IgD-negative memory B cell (primary cell): ENCODE results near the gene CENPP. TPM values are rescaled to one million over a fixed set of nuclear protein-coding genes. Genes with fewer than 3 reads are reported as not detected.

ENCODE experiments used
- H3K27ac Mint-ChIP-seq, 3 donors: one replicate each; pipeline ENCODE4 v1.8.0; 2020 to 2022; ENCODE audit warnings: mild to moderate bottlenecking in 3 of 3, mixed read lengths in 3 of 3, moderate library complexity in 1 of 3
- H3K27me3 Mint-ChIP-seq: one replicate; pipeline ENCODE4 v1.8.0; 2021; ENCODE audit warnings: mixed read lengths
- H3K36me3 Mint-ChIP-seq: one replicate; pipeline ENCODE4 v1.8.0; 2020; ENCODE audit warnings: mild to moderate bottlenecking, mixed read lengths
- H3K4me1 Mint-ChIP-seq, 3 donors: one replicate each; pipeline ENCODE4 v1.8.0; 2020 to 2022; ENCODE audit warnings: mixed read lengths in 3 of 3, mild to moderate bottlenecking in 1 of 3
- H3K4me3 Mint-ChIP-seq, 4 donors: one replicate each; pipeline ENCODE4 v1.8.0; 2020 to 2022; ENCODE audit warnings: mild to moderate bottlenecking in 4 of 4, mixed read lengths in 4 of 4, moderate library complexity in 3 of 4
- H3K9me3 Mint-ChIP-seq, 3 donors: one replicate each; pipeline ENCODE4 v1.8.0; 2020 to 2021; ENCODE audit warnings: mixed read lengths in 3 of 3, mild to moderate bottlenecking in 1 of 3
- polyA plus RNA-seq: library from polyadenylated mRNA; unstranded; fragments of 300-500 nt; fragmentation: Illumina TruSeq; gene quantifications from one replicate; pipeline ENCODE4 v1.2.3, GENCODE V29; 2021

Gene CENPP
- polyA plus RNA-seq, 1 donor from 2014 or later: 1.9 TPM

DNA sequence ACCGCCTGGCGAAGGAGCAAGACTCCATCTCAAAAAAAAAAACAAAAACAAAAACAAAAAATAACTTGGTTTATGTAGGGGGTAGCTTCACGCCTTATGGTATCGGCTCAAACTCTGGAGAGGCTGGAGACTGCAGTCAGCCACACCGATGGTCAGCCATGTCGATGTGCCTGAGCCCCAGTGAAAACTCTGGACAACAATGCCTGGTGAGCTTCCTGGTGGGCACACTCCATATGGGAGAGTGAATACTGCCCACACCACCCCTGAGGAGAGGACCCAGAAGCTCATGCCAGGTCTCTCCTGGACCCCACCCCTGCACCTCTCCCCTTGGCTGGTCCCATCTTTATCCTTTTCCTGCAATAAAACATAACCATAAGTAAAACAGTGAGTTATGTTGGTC, 324.5 kb downstream of the CENPP start:
- Mint-ChIP-seq H3K36me3 (peaks cover 23% of the 10 kb centered on the region), H3K4me1 (peaks cover 0 to 11% (median 0%) of the 10 kb centered on the region in 3 donors), H3K27me3 (no peaks in the 10 kb centered on the region), H3K9me3 (peaks cover 3 to 15% (median 7%) of the 10 kb centered on the region in 3 donors), H3K4me3 (no peak overlapping the region), H3K27ac (no peak overlapping the region)

DNA sequence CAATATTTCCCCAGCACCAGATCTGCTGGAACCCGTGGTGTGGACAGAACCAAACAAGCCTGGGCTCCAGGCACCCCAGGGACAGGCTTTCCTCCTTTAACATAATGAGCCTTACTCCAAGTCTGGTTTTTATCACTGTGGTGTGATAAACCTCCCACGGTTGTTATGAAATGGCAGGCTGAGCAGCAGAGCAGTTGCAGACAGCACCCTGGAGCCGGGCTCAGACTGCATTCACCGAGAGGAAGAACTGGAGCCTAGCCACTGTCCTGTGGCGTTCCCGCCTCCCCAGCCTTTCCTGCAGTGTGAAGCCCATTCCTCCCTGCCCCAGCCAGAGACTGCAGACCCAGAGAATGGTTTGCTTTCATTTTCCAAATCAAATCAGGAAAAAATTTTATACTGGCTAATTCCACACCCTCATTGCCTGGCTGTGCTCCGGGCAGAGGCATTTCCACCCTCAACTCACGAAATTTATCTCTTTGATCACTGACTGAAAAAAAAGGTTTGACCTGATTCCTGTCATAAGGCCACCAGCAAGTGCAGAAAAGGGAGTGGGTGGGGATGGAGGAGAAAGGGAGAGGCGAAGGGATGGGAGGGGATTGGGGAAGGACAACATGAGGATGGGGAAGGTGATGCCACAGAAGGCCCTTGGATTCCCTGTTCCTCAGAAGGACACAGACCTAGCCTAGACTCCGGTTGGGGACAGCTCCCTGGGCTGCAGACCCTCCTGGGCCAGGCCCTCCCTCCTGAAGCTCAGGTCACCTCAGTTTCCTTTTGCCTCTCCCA, 325.3 kb downstream of the CENPP start:
- H3K4me3 Mint-ChIP-seq: no peak overlapping the region
- no peaks in the 10 kb centered on the region for H3K27me3 Mint-ChIP-seq
- no peak overlapping the region for H3K27ac Mint-ChIP-seq
- peaks cover 3 to 7% (median 6%) of the 10 kb centered on the region in 3 donors for H3K9me3 Mint-ChIP-seq
- H3K36me3 Mint-ChIP-seq: peaks cover 15% of the 10 kb centered on the region
- H3K4me1 Mint-ChIP-seq: peaks cover 0 to 11% (median 0%) of the 10 kb centered on the region in 3 donors

DNA sequence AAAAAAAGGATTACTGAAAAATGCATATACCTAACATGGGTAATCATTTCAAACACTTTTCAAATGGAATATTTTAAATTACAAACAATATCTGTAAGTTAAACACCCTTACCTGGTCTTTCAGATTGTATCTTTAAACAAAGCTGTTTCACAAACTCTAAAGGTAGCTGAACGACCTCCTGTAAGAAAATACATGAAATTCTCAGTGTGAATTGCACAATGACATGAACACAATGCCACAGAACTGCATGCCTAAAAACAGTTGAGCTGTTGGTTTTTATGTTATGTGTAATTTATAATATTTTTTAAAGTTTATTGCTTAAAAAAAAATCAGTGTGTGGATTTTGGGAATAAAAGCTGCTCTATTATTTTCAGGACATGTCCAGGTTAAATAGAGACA, 326.7 kb downstream of the CENPP start:
- H3K27me3 Mint-ChIP-seq: no peaks in the 10 kb centered on the region
- peaks cover 0 to 8% (median 0%) of the 10 kb centered on the region in 3 donors for H3K4me1 Mint-ChIP-seq
- peaks cover 4% of the 10 kb centered on the region for H3K36me3 Mint-ChIP-seq
- H3K4me3 Mint-ChIP-seq: no peak overlapping the region
- no peaks in the 10 kb centered on the region for H3K9me3 Mint-ChIP-seq
- no peak overlapping the region for H3K27ac Mint-ChIP-seq

DNA sequence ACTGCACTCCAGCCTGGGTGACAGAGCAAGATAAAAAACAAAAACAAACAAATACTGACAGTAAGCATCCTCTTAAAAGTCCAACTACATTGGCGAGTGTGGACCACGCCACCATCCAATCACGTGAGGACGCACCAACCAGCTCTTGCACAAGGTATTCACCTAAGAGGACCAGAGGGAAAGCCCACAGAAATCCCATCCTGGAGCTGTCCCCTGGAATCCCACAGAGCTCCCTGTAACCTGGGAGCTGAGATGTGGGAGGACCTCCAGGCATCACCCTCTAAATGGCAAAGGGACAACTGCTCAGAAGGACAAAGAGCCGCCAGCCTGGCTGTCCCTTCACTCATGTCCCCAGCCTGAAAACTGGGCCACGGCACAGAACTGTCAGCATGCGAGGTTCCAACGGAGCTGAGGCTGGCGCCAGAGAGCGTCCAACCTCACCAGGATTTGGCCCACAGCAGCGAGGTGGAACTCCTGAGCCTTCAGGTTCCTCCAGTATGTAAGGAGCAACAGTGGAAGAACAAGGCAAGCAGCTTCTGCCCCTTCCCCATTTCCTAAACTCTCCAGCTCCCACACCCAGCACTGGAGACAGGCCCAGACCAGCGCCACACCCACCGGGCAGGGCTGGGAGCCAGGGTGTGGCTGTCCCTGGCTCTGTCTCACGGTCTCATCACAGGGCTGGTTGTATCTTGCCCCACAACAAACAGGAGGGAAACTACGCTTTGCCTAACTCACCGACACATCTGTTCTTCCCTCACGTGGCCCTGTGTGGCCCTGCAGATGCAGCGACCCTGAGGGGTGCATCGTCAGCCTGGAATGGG, 328.9 kb downstream of the CENPP start:
- H3K27me3 Mint-ChIP-seq: no peaks in the 10 kb centered on the region
- no peak overlapping the region for H3K4me3 Mint-ChIP-seq
- peaks cover 1% of the 10 kb centered on the region for H3K36me3 Mint-ChIP-seq
- H3K4me1 Mint-ChIP-seq: peaks cover 0 to 7% (median 0%) of the 10 kb centered on the region in 3 donors
- no peak overlapping the region for H3K27ac Mint-ChIP-seq
- H3K9me3 Mint-ChIP-seq: no peaks in the 10 kb centered on the region

DNA sequence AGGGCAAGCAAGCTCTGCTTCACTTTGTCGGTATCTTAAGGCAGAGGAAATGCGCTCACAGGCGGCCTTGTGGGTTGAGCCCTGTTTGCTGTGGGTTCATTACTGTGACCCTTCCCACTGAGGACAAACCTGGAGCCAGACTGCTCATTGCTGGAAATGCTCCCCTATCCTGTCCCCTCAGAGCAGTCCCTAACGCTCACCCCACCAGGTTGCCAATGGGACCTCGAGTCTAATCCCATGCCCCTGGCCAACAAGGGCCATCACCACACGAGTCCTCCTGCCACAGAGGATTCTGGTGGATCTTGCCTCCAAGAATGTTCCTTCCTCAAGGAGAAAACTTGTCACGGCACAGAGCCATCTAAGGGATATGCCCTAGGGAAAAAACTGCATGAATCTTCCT, 329.6 kb downstream of the CENPP start:
- Mint-ChIP-seq H3K27ac (no peak overlapping the region), H3K36me3 (peaks cover 3% of the 10 kb centered on the region)

DNA sequence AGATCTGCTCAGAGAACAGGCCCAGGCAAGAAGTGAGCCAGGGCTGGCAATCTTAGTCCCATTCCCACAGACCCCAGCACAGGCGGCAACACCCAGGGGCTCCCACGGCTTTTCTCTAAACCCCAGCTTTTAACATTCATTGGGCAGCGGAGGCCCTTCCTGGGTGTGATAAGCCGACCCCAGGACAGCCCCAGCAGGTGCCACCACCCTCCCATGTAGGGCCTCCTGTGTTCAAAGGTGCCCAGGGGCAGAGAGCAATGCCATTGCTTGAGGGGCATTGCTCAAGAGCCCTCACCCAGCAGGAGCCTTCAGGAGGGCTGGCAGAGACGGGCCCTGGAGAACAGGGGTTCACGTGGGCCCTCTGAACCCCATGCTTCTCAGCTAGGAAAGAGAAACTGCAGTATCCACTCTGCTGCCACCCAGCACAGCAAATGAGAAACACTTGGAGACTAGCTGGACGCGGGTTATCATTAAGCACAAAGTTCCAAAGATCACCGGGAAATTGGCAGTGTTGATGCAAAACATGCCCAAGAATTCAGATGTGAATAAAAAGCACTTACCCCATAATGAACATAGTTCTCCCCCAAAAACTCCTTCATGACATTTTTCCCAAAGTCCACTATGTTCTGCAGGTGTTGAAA, 330.3 kb downstream of the CENPP start:
- Mint-ChIP-seq H3K4me1 (peaks cover 0 to 7% (median 2%) of the 10 kb centered on the region in 3 donors), H3K4me3 (no peak overlapping the region), H3K27ac (no peak overlapping the region), H3K9me3 (no peaks in the 10 kb centered on the region), H3K27me3 (no peaks in the 10 kb centered on the region), H3K36me3 (peaks cover 3% of the 10 kb centered on the region)

More for the DNA sequence above, 329.6 kb downstream of the CENPP start:
- Mint-ChIP-seq H3K9me3 (no peaks in the 10 kb centered on the region), H3K4me3 (no peak overlapping the region), H3K27me3 (no peaks in the 10 kb centered on the region), H3K4me1 (peaks cover 0 to 7% (median 2%) of the 10 kb centered on the region in 3 donors)

DNA sequence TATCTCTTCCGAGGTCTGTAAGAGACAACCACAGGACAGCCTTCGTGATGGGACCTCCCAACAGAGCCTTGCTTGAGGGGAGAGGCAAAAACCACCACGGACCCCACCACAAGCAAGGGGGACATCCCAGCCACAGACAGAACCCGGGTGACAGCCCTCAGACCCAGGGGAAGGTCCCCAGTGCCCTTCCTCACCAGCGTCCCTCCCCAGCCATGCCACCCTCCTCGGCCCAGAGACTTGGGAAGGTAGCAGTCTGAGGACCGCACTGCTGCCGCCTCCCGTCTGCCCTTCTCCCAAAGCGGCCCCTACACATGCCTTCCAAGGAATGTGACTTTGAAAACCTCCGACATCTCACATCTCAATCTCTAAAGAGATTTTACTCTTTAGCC, 330.8 kb downstream of the CENPP start:
- Mint-ChIP-seq H3K9me3 (no peaks in the 10 kb centered on the region), H3K4me1 (peaks cover 2 to 7% (median 3%) of the 10 kb centered on the region in 3 donors), H3K27ac (no peak overlapping the region), H3K4me3 (no peak overlapping the region), H3K36me3 (peaks cover 3% of the 10 kb centered on the region), H3K27me3 (no peaks in the 10 kb centered on the region)

DNA sequence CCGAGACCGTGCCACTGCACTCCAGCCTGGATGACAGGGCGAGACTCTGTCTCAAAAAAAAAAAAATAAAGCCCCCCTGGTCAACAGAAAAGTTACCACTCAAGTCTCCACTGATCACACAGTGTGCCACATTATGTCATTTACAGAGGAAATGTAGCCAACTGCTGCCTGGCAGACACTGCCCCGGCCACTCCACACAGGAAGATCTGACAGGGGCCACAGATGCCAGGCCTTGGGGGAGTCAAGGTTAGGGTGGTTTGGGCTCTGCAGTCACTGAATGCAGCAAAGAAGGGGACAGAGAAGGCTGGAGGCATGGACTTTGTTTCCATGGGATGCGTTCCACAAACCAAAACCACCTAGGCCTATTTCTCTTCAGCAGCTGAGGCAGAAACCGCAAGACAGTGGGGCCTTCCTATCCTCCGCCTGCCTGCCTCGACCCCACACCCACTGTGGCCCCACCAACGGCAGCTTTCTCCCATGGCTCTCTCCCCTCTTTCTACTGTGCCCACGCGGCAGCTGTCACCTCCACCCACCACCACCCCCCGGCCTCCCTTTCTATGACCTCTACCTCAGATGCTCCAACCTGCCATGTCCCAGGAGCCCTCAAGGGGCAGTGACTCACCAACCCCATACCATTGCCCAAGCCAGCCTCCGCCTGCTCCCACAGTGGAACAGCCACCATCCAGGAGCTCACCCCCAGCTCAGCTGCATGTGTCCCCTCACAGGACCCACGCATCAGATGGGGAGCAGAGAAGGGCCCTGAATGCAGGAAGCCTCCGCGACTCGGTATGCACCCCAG, 331.7 kb downstream of the CENPP start:
- Mint-ChIP-seq H3K4me3 (no peak overlapping the region), H3K9me3 (no peaks in the 10 kb centered on the region), H3K4me1 (peaks cover 5 to 7% (median 5%) of the 10 kb centered on the region in 3 donors), H3K27ac (no peak overlapping the region), H3K36me3 (peaks cover 3% of the 10 kb centered on the region), H3K27me3 (no peaks in the 10 kb centered on the region)

DNA sequence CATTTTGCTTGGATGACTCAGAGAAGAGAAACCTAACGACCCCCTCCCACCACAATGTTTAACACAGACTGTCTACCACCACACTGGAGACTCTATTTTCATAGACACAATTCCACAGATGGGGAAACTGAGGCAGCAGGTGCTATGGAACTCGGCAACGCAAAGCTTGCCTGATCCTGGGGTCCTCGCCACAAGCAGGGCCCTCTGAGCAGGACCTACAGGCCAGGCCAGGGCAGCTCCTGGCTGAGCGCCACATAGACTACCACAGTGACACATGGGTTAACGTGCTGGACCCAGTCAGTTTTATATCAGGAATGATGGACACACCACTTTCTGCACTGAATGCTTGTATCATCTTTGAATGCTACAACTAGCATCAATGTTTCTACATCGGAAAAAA, 332.4 kb downstream of the CENPP start:
- Mint-ChIP-seq H3K27ac (no peak overlapping the region), H3K4me3 (no peak overlapping the region), H3K4me1 (peaks cover 6 to 7% (median 6%) of the 10 kb centered on the region in 3 donors), H3K36me3 (peaks cover 3% of the 10 kb centered on the region), H3K9me3 (no peaks in the 10 kb centered on the region), H3K27me3 (no peaks in the 10 kb centered on the region)

DNA sequence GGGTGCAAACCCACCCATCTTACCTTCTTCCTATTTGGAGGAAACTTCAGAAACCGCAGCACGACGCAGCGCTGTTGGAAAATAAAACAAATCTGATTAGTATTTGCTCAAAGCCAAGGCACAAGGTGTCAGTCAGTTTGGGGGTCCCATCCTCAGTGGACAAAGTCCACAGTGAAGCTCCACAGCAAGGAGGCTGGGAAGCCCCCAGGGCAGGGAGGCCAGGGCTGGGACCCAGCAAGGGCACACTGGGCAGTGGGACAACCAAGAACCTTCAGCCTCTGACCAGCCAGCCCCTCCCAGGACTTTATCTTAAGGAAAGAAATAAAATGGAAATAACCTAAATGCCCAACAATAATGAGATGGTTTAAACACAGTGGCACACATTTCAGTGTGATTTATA, 332.9 kb downstream of the CENPP start:
- H3K4me3 Mint-ChIP-seq: no peak overlapping the region
- H3K36me3 Mint-ChIP-seq: peaks cover 3% of the 10 kb centered on the region
- peaks cover 6 to 10% (median 9%) of the 10 kb centered on the region in 3 donors for H3K4me1 Mint-ChIP-seq
- no peaks in the 10 kb centered on the region for H3K27me3 Mint-ChIP-seq
- no peak overlapping the region for H3K27ac Mint-ChIP-seq
- no peaks in the 10 kb centered on the region for H3K9me3 Mint-ChIP-seq

DNA sequence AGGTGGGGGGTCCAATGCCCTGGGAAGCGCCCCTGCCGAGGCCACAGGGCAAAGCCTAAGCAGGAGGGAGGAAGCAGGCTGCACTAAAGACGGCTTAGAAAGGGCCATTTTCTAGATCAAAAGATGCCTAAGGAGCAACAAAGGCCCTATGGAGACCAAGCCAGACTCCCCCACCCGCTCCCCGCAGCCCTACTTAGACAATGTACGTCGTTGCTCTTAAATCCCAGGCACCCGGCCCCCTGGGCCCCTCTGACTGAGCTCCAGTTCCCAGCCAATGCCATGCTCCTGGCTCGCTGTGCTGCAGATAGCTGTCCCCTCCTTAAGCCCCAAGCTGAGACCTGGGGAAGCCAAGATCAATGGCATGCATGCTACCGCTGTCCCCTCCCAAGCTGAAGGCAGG, 333.8 kb downstream of the CENPP start:
- Mint-ChIP-seq H3K4me1 (peaks cover 2 to 11% (median 10%) of the 10 kb centered on the region in 3 donors), H3K27me3 (no peaks in the 10 kb centered on the region), H3K4me3 (no peak overlapping the region), H3K9me3 (no peaks in the 10 kb centered on the region), H3K27ac (no peak overlapping the region), H3K36me3 (peaks cover 3% of the 10 kb centered on the region)

DNA sequence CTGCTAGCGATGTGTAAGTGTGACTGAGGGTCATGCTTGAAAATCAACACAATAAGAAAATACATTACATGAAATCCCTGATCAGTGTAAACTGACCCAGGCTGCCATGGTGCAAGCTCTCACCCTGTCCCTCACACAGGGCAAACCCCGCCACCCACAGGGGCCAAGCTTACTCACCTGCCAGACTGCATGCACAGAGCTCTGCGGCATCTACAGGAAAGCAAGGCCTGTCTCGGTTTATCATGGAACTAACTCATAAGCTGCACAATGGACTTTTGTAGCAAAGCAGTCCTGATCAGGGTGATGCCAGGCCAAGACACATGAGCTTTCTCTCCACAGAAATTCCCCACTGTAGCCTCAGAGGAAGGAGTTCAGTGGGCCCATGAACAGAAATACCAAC, 334.5 kb downstream of the CENPP start:
- H3K4me1 Mint-ChIP-seq: peaks cover 3 to 17% (median 16%) of the 10 kb centered on the region in 3 donors
- H3K27me3 Mint-ChIP-seq: no peaks in the 10 kb centered on the region
- H3K27ac Mint-ChIP-seq: peak overlapping the region in 1 of 3 donors; percentile 69
- peaks cover 3% of the 10 kb centered on the region for H3K36me3 Mint-ChIP-seq
- no peak overlapping the region for H3K4me3 Mint-ChIP-seq
- H3K9me3 Mint-ChIP-seq: no peaks in the 10 kb centered on the region

DNA sequence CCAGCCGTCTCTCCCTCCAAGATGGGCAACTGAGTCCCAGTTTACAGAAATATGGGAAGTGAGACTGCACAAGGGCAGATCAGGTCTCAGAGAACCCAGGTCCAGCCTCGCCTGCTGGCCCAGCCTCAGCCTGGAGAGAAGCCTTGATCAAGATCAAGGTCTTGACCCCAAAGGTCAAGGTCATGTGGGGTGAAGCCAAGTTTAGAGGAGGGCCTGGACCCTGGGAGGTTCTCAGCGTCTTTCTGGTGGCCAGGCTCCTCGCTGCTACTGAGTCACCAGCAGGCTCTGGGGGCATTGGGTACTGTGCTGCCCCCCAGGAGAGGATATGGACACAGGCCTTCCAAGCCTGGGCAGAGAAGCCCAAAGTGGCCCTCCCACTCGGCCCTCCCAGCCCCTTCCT, 335.4 kb downstream of the CENPP start:
- no peak overlapping the region for H3K27ac Mint-ChIP-seq
- peaks cover 6 to 21% (median 21%) of the 10 kb centered on the region in 3 donors for H3K4me1 Mint-ChIP-seq
- H3K4me3 Mint-ChIP-seq: no peak overlapping the region
- peaks cover 6% of the 10 kb centered on the region for H3K36me3 Mint-ChIP-seq
- no peaks in the 10 kb centered on the region for H3K27me3 Mint-ChIP-seq
- H3K9me3 Mint-ChIP-seq: no peaks in the 10 kb centered on the region

DNA sequence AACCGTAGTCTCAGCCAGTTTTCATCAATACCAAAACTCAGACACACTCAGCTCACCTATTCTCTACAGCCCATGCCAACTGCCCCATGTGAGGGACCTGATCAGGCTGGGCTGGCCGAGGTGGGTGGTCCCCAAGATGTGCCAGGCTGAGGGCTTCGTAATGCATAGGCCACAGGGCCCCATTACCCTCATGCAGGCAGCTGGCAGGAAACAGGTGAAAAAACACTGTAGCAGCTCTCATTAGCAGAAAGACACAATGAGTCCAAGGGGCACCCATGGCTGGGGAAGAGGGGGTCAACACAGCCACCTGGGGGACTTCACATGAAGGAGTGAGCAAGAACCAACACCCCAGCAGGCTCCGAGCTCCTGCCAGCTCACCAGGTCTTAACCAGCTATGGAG, 336.0 kb downstream of the CENPP start:
- peaks cover 6% of the 10 kb centered on the region for H3K36me3 Mint-ChIP-seq
- H3K4me1 Mint-ChIP-seq: peaks cover 6 to 23% (median 21%) of the 10 kb centered on the region in 3 donors
- H3K9me3 Mint-ChIP-seq: no peaks in the 10 kb centered on the region
- no peak overlapping the region for H3K27ac Mint-ChIP-seq
- H3K4me3 Mint-ChIP-seq: no peak overlapping the region
- H3K27me3 Mint-ChIP-seq: no peaks in the 10 kb centered on the region
